Measurements from ENCODE around the gene PDE11A.

GRCh38 chr2:177666408-177666807 lies 406.2 kb downstream of the PDE11A start:
- TF ChIP-seq CTCF (IDR thresholded peaks at IDR 0.05 in 8 of 11, conservative IDR thresholded peaks at IDR 0.05 in 3 of 11) (no peak), POLR2A (IDR thresholded peaks at IDR 0.05) (no peak)
